Liver (tissue), 9 donors: ENCODE measurements around the gene GLOD5. TPM values are rescaled to one million over a fixed set of nuclear protein-coding genes. Genes with fewer than 3 reads are reported as not detected.

Experiments
- DNase-seq: peaks from one replicate; pipeline ENCODE4 v3.0.0-alpha.2; 2017; ENCODE audit warnings: low spot score
- H3K27ac ChIP-seq, 2 donors: one replicate each; pipeline ENCODE4 v1.7.0; 2013; ENCODE audit warnings: inconsistent platforms in 2 of 2, low read length in 2 of 2, control low read depth in 1 of 2, low read depth in 1 of 2, mild to moderate bottlenecking in 1 of 2
- H3K27me3 ChIP-seq, 4 donors: one replicate each; pipeline versions ENCODE4 v1.6.1 to v1.7.0; 2013; ENCODE audit warnings: low read length in 3 of 4, inconsistent platforms in 1 of 4, mild to moderate bottlenecking in 1 of 4, moderate library complexity in 1 of 4; ENCODE audit not compliant: control insufficient read depth in 4 of 4, insufficient read depth in 4 of 4
- H3K36me3 ChIP-seq, 4 donors: one replicate each; pipeline versions ENCODE4 v1.6.1 to v1.7.0; 2013; ENCODE audit warnings: low read length in 3 of 4, mild to moderate bottlenecking in 3 of 4, low read depth in 1 of 4, moderate library complexity in 1 of 4; ENCODE audit not compliant: control insufficient read depth in 4 of 4, insufficient read depth in 3 of 4
- H3K4me1 ChIP-seq, 4 donors: one replicate each; pipeline versions ENCODE4 v1.6.1 to v1.7.0; 2013; ENCODE audit warnings: low read length in 3 of 4, mild to moderate bottlenecking in 3 of 4, moderate library complexity in 1 of 4; ENCODE audit not compliant: control insufficient read depth in 4 of 4, insufficient read depth in 4 of 4
- H3K4me3 ChIP-seq, 3 donors: one replicate each; pipeline versions ENCODE4 v1.6.1 to v1.7.0; 2013; ENCODE audit warnings: low read length in 3 of 3, control low read depth in 1 of 3, low read depth in 1 of 3, mild to moderate bottlenecking in 1 of 3
- H3K9ac ChIP-seq, 2 donors: one replicate each; pipeline ENCODE4 v1.7.0; 2013; ENCODE audit warnings: low read length in 2 of 2, mild to moderate bottlenecking in 2 of 2, moderate library complexity in 2 of 2, control low read depth in 1 of 2, low read depth in 1 of 2
- H3K9me3 ChIP-seq, 4 donors: one replicate each; pipeline versions ENCODE4 v1.6.1 to v1.7.0; 2013; ENCODE audit warnings: low read length in 3 of 4; ENCODE audit not compliant: control insufficient read depth in 4 of 4
- EGR1 ChIP-seq, 2 donors: IDR thresholded peaks; 2 replicates each; pipeline ENCODE4 v1.6.1; 2016 to 2018; ENCODE audit warnings: antibody characterized with exemption in 2 of 2, low read depth in 2 of 2
- FOXA1 ChIP-seq: IDR thresholded peaks from 2 replicates; pipeline ENCODE4 v1.6.1; 2016; ENCODE audit warnings: antibody characterized with exemption
- FOXA2 ChIP-seq: IDR thresholded peaks from 2 replicates; pipeline ENCODE4 v1.6.1; 2016; ENCODE audit warnings: antibody characterized with exemption
- GABPA ChIP-seq, 2 donors: IDR thresholded peaks in 1 of 2; conservative IDR thresholded peaks in 1 of 2; 2 replicates each; pipeline ENCODE4 v1.6.1; 2016; ENCODE audit warnings: antibody characterized with exemption in 2 of 2, mild to moderate bottlenecking in 1 of 2, moderate library complexity in 1 of 2
- HNF4A ChIP-seq, 2 donors: conservative IDR thresholded peaks; 2 replicates each; pipeline ENCODE4 v1.6.1; 2016; ENCODE audit warnings: antibody characterized with exemption in 2 of 2, mild to moderate bottlenecking in 2 of 2
- HNF4G ChIP-seq: IDR thresholded peaks from 2 replicates; pipeline ENCODE4 v1.6.1; 2016; ENCODE audit warnings: antibody characterized with exemption
- JUND ChIP-seq, 2 donors: IDR thresholded peaks; 2 replicates each; pipeline ENCODE4 v1.6.1; 2016; ENCODE audit warnings: antibody characterized with exemption in 2 of 2
- NR2F2 ChIP-seq: IDR thresholded peaks from 2 replicates; pipeline ENCODE4 v1.6.1; 2016; ENCODE audit warnings: antibody characterized with exemption
- RAD21 ChIP-seq, 2 donors: IDR thresholded peaks; 2 replicates each; pipeline ENCODE4 v1.6.1; 2016; ENCODE audit warnings: antibody characterized with exemption in 2 of 2, mild to moderate bottlenecking in 2 of 2
- RXRA ChIP-seq, 2 donors: IDR thresholded peaks; 2 replicates each; pipeline ENCODE4 v1.6.1; 2017 to 2018; ENCODE audit warnings: antibody characterized with exemption in 2 of 2, mild to moderate bottlenecking in 1 of 2
- SP1 ChIP-seq: IDR thresholded peaks from 2 replicates; pipeline ENCODE4 v1.6.1; 2018; ENCODE audit warnings: antibody characterized with exemption, mild to moderate bottlenecking
- TAF1 ChIP-seq: conservative IDR thresholded peaks from 2 replicates; pipeline ENCODE4 v1.6.1; 2016; ENCODE audit warnings: antibody characterized with exemption, mild to moderate bottlenecking
- YY1 ChIP-seq: IDR thresholded peaks from 2 replicates; pipeline ENCODE4 v1.6.1; 2016; ENCODE audit warnings: antibody characterized with exemption, mild to moderate bottlenecking
- WGBS: extraction: QIAGEN DNeasy Blood & Tissue Kit; methylation state at CpG from one replicate; pipeline ENCODE4 v1.1.7; 2013; 5-methylcytosine and 5-hydroxymethylcytosine counted together
- polyA plus RNA-seq, 2 donors: library from polyadenylated mRNA; stranded (reverse) in 1 of 2; unstranded in 1 of 2; fragments of 200-250 nt in 1 of 2; fragments of >200 nt in 1 of 2; fragmentation: Nextera tagmentation in 1 of 2; extraction: Ambion mirVana in 1 of 2; gene quantifications; one replicate each; pipeline versions ENCODE4 v1.2.1 to v1.2.3, GENCODE V29; 2013 to 2015
- total RNA-seq, 2 donors: library from RNA; depleted of rRNA; stranded (reverse); fragments of >200 nt; gene quantifications; one replicate each; pipeline ENCODE4 v1.2.3, GENCODE V29; 2014
- TF ChIP-seq, protein P1 (sequence below): IDR thresholded peaks from 2 replicates; pipeline ENCODE4 v1.6.1; 2016; ENCODE audit warnings: antibody characterized with exemption
- TF ChIP-seq, protein P2 (sequence below): IDR thresholded peaks from 2 replicates; pipeline ENCODE4 v1.6.1; 2016; ENCODE audit warnings: antibody characterized with exemption
- TF ChIP-seq, protein P3 (sequence below): IDR thresholded peaks from 2 replicates; pipeline ENCODE4 v1.6.1; 2016; ENCODE audit warnings: antibody characterized with exemption, mild to moderate bottlenecking
- TF ChIP-seq, protein P4 (sequence below): IDR thresholded peaks from 2 replicates; pipeline ENCODE4 v1.6.1; 2016; ENCODE audit warnings: antibody characterized with exemption
- TF ChIP-seq, protein P5 (sequence below): fragments of 150-350 bp; IDR thresholded peaks from 2 replicates; pipeline ENCODE4 v1.5.1; 2017; ENCODE audit warnings: improper control_type of control experiment, low read depth, low read length; ENCODE audit not compliant: missing input control
- donor health status: healthy.
- donor health status: healthy.
- donor health status: healthy.
- donor health status: healthy.
- donor health status: healthy.

The GLOD5 gene
- total and polyA plus RNA-seq, 4 donors = 0.67 to 3.4 (median 2.1) TPM; not detected in 1

DNA sequence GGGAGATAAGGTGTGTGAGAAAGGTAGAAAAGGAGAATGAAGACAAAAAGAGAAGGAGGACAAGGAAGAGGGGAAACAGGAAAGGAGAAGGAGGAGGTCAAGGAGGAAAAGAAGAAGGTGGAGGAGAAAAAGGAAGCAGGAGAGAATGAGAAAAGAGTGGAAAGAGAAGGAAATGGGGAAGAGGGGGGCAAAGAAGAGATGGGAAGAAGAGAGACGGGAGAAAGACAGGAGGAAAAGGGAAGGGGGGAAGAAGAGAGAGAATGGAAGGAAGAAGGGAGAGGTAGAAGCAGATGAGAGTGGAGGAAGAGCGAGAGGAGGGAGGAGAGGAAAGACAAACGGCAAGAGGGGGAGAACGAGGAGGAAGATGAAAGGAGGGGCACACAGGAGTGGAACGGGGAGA is 28.9 kb downstream of the GLOD5 start:
- Histone ChIP-seq H3K4me1 (no peaks in the 10 kb centered on the region), H3K9ac (no peak overlapping the region), H3K4me3 (no peak overlapping the region), H3K27me3 (peaks cover 0 to 3% (median 0%) of the 10 kb centered on the region in 4 donors), H3K27ac (no peak overlapping the region), H3K9me3 (no peaks in the 10 kb centered on the region), H3K36me3 (no peaks in the 10 kb centered on the region)
- TF ChIP-seq TAF1 (no peak), EGR1 (IDR thresholded peaks at IDR 0.05; ENCODE audit: low read depth in 2 of 2) (no peak), FOXA1 (no peak), SP1 (no peak), GABPA (IDR thresholded peaks at IDR 0.05 in 1 of 2, conservative IDR thresholded peaks at IDR 0.05 in 1 of 2) (no peak), FOXA2 (no peak), NR2F2 (no peak), JUND (IDR thresholded peaks at IDR 0.05) (no peak), HNF4G (no peak), YY1 (no peak)
- TF ChIP-seq, protein P1, sequence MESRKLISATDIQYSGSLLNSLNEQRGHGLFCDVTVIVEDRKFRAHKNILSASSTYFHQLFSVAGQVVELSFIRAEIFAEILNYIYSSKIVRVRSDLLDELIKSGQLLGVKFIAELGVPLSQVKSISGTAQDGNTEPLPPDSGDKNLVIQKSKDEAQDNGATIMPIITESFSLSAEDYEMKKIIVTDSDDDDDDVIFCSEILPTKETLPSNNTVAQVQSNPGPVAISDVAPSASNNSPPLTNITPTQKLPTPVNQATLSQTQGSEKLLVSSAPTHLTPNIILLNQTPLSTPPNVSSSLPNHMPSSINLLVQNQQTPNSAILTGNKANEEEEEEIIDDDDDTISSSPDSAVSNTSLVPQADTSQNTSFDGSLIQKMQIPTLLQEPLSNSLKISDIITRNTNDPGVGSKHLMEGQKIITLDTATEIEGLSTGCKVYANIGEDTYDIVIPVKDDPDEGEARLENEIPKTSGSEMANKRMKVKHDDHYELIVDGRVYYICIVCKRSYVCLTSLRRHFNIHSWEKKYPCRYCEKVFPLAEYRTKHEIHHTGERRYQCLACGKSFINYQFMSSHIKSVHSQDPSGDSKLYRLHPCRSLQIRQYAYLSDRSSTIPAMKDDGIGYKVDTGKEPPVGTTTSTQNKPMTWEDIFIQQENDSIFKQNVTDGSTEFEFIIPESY = no peak
- TF ChIP-seq, protein P2, sequence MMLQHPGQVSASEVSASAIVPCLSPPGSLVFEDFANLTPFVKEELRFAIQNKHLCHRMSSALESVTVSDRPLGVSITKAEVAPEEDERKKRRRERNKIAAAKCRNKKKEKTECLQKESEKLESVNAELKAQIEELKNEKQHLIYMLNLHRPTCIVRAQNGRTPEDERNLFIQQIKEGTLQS = no peak
- TF ChIP-seq, protein P3, sequence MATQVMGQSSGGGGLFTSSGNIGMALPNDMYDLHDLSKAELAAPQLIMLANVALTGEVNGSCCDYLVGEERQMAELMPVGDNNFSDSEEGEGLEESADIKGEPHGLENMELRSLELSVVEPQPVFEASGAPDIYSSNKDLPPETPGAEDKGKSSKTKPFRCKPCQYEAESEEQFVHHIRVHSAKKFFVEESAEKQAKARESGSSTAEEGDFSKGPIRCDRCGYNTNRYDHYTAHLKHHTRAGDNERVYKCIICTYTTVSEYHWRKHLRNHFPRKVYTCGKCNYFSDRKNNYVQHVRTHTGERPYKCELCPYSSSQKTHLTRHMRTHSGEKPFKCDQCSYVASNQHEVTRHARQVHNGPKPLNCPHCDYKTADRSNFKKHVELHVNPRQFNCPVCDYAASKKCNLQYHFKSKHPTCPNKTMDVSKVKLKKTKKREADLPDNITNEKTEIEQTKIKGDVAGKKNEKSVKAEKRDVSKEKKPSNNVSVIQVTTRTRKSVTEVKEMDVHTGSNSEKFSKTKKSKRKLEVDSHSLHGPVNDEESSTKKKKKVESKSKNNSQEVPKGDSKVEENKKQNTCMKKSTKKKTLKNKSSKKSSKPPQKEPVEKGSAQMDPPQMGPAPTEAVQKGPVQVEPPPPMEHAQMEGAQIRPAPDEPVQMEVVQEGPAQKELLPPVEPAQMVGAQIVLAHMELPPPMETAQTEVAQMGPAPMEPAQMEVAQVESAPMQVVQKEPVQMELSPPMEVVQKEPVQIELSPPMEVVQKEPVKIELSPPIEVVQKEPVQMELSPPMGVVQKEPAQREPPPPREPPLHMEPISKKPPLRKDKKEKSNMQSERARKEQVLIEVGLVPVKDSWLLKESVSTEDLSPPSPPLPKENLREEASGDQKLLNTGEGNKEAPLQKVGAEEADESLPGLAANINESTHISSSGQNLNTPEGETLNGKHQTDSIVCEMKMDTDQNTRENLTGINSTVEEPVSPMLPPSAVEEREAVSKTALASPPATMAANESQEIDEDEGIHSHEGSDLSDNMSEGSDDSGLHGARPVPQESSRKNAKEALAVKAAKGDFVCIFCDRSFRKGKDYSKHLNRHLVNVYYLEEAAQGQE = no peak
- TF ChIP-seq, protein P4, sequence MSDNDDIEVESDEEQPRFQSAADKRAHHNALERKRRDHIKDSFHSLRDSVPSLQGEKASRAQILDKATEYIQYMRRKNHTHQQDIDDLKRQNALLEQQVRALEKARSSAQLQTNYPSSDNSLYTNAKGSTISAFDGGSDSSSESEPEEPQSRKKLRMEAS = no peak
- 67% methylated on average over 5 of the region's 5 CpGs for WGBS
- no peak for DNase-seq

DNA sequence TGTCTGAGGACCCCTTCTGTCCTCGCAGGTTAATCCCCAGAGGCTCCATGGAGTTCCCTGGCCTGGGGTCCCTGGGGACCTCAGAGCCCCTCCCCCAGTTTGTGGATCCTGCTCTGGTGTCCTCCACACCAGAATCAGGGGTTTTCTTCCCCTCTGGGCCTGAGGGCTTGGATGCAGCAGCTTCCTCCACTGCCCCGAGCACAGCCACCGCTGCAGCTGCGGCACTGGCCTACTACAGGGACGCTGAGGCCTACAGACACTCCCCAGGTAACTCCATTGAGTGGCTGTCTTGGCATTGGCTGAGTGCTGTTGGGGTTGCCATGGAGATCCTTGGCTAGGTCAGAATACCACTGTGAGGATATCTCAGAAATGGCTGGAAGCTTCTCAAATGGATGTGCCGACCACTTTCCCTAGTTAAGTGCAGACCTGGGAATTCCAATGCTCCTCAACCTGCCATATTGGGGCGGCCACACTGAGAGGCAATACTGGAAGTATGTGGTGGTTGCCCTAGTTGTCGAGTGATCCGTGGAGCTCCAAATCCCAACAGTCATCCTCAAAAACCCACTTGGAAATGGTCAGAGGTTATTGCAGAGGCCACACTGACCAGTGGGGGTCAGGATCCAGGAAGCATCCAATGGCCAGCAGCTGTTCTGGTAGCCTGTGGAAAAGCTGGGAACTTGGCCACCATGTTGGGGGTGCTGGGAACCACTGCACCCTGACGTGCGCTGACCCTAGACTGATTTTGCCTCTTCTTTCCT is 29.7 kb downstream of the GLOD5 start:
- no peak overlapping the region for H3K4me3 ChIP-seq
- 95% methylated on average over 11 of the region's 11 CpGs for WGBS
- H3K4me1 ChIP-seq = no peaks in the 10 kb centered on the region
- H3K27ac ChIP-seq = no peak overlapping the region
- peaks cover 0 to 3% (median 0%) of the 10 kb centered on the region in 4 donors for H3K27me3 ChIP-seq
- no peak for DNase-seq
- H3K36me3 ChIP-seq = no peaks in the 10 kb centered on the region
- no peak overlapping the region for H3K9ac ChIP-seq
- no peaks in the 10 kb centered on the region for H3K9me3 ChIP-seq
- TF ChIP-seq, protein P5, sequence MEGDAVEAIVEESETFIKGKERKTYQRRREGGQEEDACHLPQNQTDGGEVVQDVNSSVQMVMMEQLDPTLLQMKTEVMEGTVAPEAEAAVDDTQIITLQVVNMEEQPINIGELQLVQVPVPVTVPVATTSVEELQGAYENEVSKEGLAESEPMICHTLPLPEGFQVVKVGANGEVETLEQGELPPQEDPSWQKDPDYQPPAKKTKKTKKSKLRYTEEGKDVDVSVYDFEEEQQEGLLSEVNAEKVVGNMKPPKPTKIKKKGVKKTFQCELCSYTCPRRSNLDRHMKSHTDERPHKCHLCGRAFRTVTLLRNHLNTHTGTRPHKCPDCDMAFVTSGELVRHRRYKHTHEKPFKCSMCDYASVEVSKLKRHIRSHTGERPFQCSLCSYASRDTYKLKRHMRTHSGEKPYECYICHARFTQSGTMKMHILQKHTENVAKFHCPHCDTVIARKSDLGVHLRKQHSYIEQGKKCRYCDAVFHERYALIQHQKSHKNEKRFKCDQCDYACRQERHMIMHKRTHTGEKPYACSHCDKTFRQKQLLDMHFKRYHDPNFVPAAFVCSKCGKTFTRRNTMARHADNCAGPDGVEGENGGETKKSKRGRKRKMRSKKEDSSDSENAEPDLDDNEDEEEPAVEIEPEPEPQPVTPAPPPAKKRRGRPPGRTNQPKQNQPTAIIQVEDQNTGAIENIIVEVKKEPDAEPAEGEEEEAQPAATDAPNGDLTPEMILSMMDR = no peak
- TF ChIP-seq, protein P2 = no peak
- no peak for TF ChIP-seq RXRA (IDR thresholded peaks at IDR 0.05)
- no peak for TF ChIP-seq YY1
- no peak for TF ChIP-seq JUND (IDR thresholded peaks at IDR 0.05)
- no peak for TF ChIP-seq FOXA2
- TF ChIP-seq, protein P3 = no peak
- no peak for TF ChIP-seq NR2F2
- no peak for TF ChIP-seq FOXA1
- TF ChIP-seq SP1 = no peak
- no peak for TF ChIP-seq EGR1 (IDR thresholded peaks at IDR 0.05; ENCODE audit: low read depth in 2 of 2)
- no peak for TF ChIP-seq TAF1
- TF ChIP-seq HNF4A (conservative IDR thresholded peaks at IDR 0.05) = no peak
- no peak for TF ChIP-seq RAD21 (IDR thresholded peaks at IDR 0.05)
- no peak for TF ChIP-seq HNF4G
